ENCODE results near the gene TTC23L. TPM values are rescaled to one million over a fixed set of nuclear protein-coding genes. Genes with fewer than 3 reads are reported as not detected.

The TTC23L gene
- total RNA-seq, 1 experiment from 2014 or later = 1.9 TPM

GRCh38 chr5:34899066-34899465 is 60.1 kb downstream of the TTC23L start (continued):
- TF ChIP-seq MLX (CRISPR knock-in tag; IDR thresholded peaks at IDR 0.05) = no peak

- DNase-seq (ENCODE audit: low spot score) (no peak), ATAC-seq (no peak)
- CTCF ChIA-PET = interaction anchor here (4.4 kb wide), 1 partner anchor 415 kb away, joined by 30 read pairs; no protein-coding TSS in a partner anchor
- Mint-ChIP-seq H3K27me3 (ENCODE audit: low read depth) (no peaks in the 10 kb centered on the region), H3K4me3 (no peak overlapping the region), H3K4me1 (peaks cover 28% of the 10 kb centered on the region), H3K9me3 (no peaks in the 10 kb centered on the region), H3K27ac (no peak overlapping the region), H3K36me3 (peaks cover 14% of the 10 kb centered on the region)
- TF ChIP-seq ETV6 (CRISPR knock-in tag; IDR thresholded peaks at IDR 0.05) (no peak), NR1H2 (CRISPR knock-in tag; IDR thresholded peaks at IDR 0.05) (no peak), NR3C1 (CRISPR knock-in tag; conservative IDR thresholded peaks at IDR 0.05; ENCODE audit: low read depth) (no peak), PRDM15 (CRISPR knock-in tag; IDR thresholded peaks at IDR 0.05) (no peak)
- POLR2A ChIA-PET = interaction anchor here (0.6 kb wide), 2 partner anchors 10 to 15 kb away, joined by 3 read pairs; partner anchors contain the start of genes BRIX1 and RAD1
Measured at GRCh38 chr5:34900652-34901051, 61.7 kb downstream of the TTC23L start.

- DNase-seq (ENCODE audit: low spot score) (no peak), ATAC-seq (no peak)
- POLR2A ChIA-PET = interaction anchor here (1.2 kb wide), 1 partner anchor 26 kb away, joined by 3 read pairs; the partner anchor contains the start of gene DNAJC21
- no peak overlapping the region for H3K4me3 Mint-ChIP-seq
- CTCF ChIA-PET = no interaction called here
- no peaks in the 10 kb centered on the region for H3K27me3 Mint-ChIP-seq (ENCODE audit: low read depth)
- H3K4me1 Mint-ChIP-seq = peaks cover 16% of the 10 kb centered on the region
- H3K27ac Mint-ChIP-seq = 0 out of 2 replicates have a peak overlapping the region, but pooled peaks have one; percentile 64
- no peaks in the 10 kb centered on the region for H3K9me3 Mint-ChIP-seq
- H3K36me3 Mint-ChIP-seq = peaks cover 17% of the 10 kb centered on the region
- no peak for TF ChIP-seq ARID4B (CRISPR knock-in tag; IDR thresholded peaks at IDR 0.05; ENCODE audit: borderline replicate concordance)
- no peak for TF ChIP-seq USF1 (CRISPR knock-in tag; IDR thresholded peaks at IDR 0.05)
- TF ChIP-seq ZSCAN18 (CRISPR knock-in tag; IDR thresholded peaks at IDR 0.05) = no peak
- TF ChIP-seq CREM (CRISPR knock-in tag; IDR thresholded peaks at IDR 0.05) = no peak
- TF ChIP-seq CTCF (IDR thresholded peaks at IDR 0.05) = no peak
- TF ChIP-seq MXD4 (CRISPR knock-in tag; IDR thresholded peaks at IDR 0.05; ENCODE audit: borderline replicate concordance) = no peak
- no peak for TF ChIP-seq CREB1 (CRISPR knock-in tag; IDR thresholded peaks at IDR 0.05)
- TF ChIP-seq ZNF416 (CRISPR knock-in tag; IDR thresholded peaks at IDR 0.05) = no peak
- TF ChIP-seq ZNF281 (CRISPR knock-in tag; IDR thresholded peaks at IDR 0.05) = no peak
- no peak for TF ChIP-seq SMAD4 (CRISPR knock-in tag; IDR thresholded peaks at IDR 0.05)
- TF ChIP-seq IRF1 (CRISPR knock-in tag; IDR thresholded peaks at IDR 0.05) = no peak
- no peak for TF ChIP-seq ZNF232 (CRISPR knock-in tag; IDR thresholded peaks at IDR 0.05)
Measured at GRCh38 chr5:34903260-34903659, 64.3 kb downstream of the TTC23L start.
